K562 (cell line): ENCODE data around the gene MBD6. TPM values are rescaled to one million over a fixed set of nuclear protein-coding genes. Genes with fewer than 3 reads are reported as not detected.

Source experiments
- ARID1B ChIP-seq: fragments of 450-650 bp; IDR thresholded peaks from 2 replicates; pipeline ENCODE4 v1.6.1; 2016; ENCODE audit warnings: antibody characterized with exemption, mild to moderate bottlenecking, inconsistent platforms
- ELF4 ChIP-seq: fragments of 450-650 bp; formaldehyde crosslinking; IDR thresholded peaks from 2 replicates; pipeline ENCODE4 v1.4.0; 2022; ENCODE audit warnings: missing genetic modification characterization
- KDM5B ChIP-seq: fragments of 200-600 bp; sonication (generic); IDR thresholded peaks from 2 replicates; pipeline ENCODE4 v1.6.1; 2012; ENCODE audit warnings: low read depth, mild to moderate bottlenecking, moderate library complexity, low read length, control low read depth, inconsistent platforms; ENCODE audit not compliant: insufficient replicate concordance
- KHSRP ChIP-seq: fragments of 450-650 bp; IDR thresholded peaks from 2 replicates; pipeline ENCODE4 v1.6.1; 2017
- MCM3 ChIP-seq: fragments of 450-650 bp; IDR thresholded peaks from 2 replicates; pipeline ENCODE4 v1.6.1; 2016
- NFRKB ChIP-seq: fragments of 450-650 bp; IDR thresholded peaks from 2 replicates; pipeline ENCODE4 v1.6.1; 2016; ENCODE audit warnings: low read depth
- NR2C2 ChIP-seq, 2 experiments: fragments of 200-800 bp in 1 of 2; sonication (Bioruptor generic) in 1 of 2; sonication (generic) in 1 of 2; formaldehyde crosslinking in 1 of 2; IDR thresholded peaks; 2 replicates each; pipeline versions ENCODE4 v1.6.1 to v1.8.0; 2016 to 2022; ENCODE audit warnings: mild to moderate bottlenecking in 1 of 2, missing compliant biosample characterization in 1 of 2, missing genetic modification characterization in 1 of 2, missing genetic modification reagents in 1 of 2
- POLR2AphosphoS5 ChIP-seq: IDR thresholded peaks from 2 replicates; pipeline ENCODE4 v1.6.1; 2011; ENCODE audit warnings: mild to moderate bottlenecking, low read depth, low read length, moderate library complexity; ENCODE audit not compliant: control insufficient read depth, insufficient read depth
- POLR2B ChIP-seq: fragments of 450-650 bp; IDR thresholded peaks from 2 replicates; pipeline ENCODE4 v1.6.1; 2018; ENCODE audit warnings: low read depth; ENCODE audit not compliant: partially characterized antibody
- PTBP1 ChIP-seq: fragments of 200-400 bp; formaldehyde crosslinking; IDR thresholded peaks from 2 replicates; pipeline ENCODE4 v1.6.1; 2017; ENCODE audit warnings: low read depth, low read length
- ZBTB11 ChIP-seq, 3 experiments: fragments of 200-800 bp in 1 of 3; fragments of 250-450 bp in 1 of 3; fragments of 450-650 bp in 1 of 3; sonication (Bioruptor Pico) in 1 of 3; sonication (Bioruptor generic) in 1 of 3; formaldehyde crosslinking in 1 of 3; IDR thresholded peaks; 2 replicates each; pipeline versions ENCODE4 v1.6.1 to v1.8.0; 2016 to 2022; ENCODE audit warnings: mild to moderate bottlenecking in 2 of 3, missing genetic modification characterization in 2 of 3, missing compliant biosample characterization in 1 of 3, moderate library complexity in 1 of 3
- ZBTB8A ChIP-seq: fragments of 450-650 bp; IDR thresholded peaks from 2 replicates; pipeline ENCODE4 v1.6.1; 2018; ENCODE audit warnings: mild to moderate bottlenecking, moderate library complexity; ENCODE audit not compliant: partially characterized antibody
- ZFX ChIP-seq: sonication (generic); formaldehyde crosslinking; IDR thresholded peaks from 2 replicates; pipeline ENCODE4 v1.8.0; 2022; ENCODE audit warnings: mild to moderate bottlenecking, missing genetic modification reagents, moderate library complexity
- ZNF143 ChIP-seq: sonication (generic); formaldehyde crosslinking; IDR thresholded peaks from 2 replicates; pipeline ENCODE4 v1.9.0; 2022; ENCODE audit warnings: mild to moderate bottlenecking, missing genetic modification reagents
- ZNF512 ChIP-seq: IDR thresholded peaks from 2 replicates; pipeline ENCODE4 v1.6.1; 2016; ENCODE audit warnings: missing genetic modification characterization, missing compliant biosample characterization
- ZNF589 ChIP-seq: fragments of 200-800 bp; sonication (Bioruptor generic); IDR thresholded peaks from 2 replicates; pipeline ENCODE4 v1.6.1; 2016; ENCODE audit warnings: low read depth, missing genetic modification characterization, missing compliant biosample characterization
- polyA plus RNA-seq, 8 experiments: library from polyadenylated mRNA; depleted of rRNA in 4 of 8; stranded (reverse) in 5 of 8; unstranded in 3 of 8; fragments of >200 nt; fragmentation: Nextera tagmentation in 2 of 8; fragmentation: Illumina TruSeq in 1 of 8; extraction: Ambion mirVana in 2 of 8; extraction: Trizol in 1 of 8; gene quantifications; 2 replicates each; pipeline versions ENCODE4 v1.2.1 to v1.2.3, GENCODE V29; 2011 to 2014; ENCODE audit warnings: inconsistent platforms in 1 of 8, missing spikeins in 1 of 8
- total RNA-seq, 7 experiments: library from RNA; depleted of rRNA in 6 of 7; stranded (reverse); fragments of >200 nt in 6 of 7; fragmentation: Illumina TruSeq in 2 of 7; extraction: Trizol in 2 of 7; gene quantifications; 2 replicates each; pipeline versions ENCODE4 v1.2.1 to v1.2.3, GENCODE V29; 2011 to 2021; ENCODE audit warnings: low replicate concordance in 1 of 7
- TF ChIP-seq, protein P1 (sequence below): sonication (generic); formaldehyde crosslinking; IDR thresholded peaks from 2 replicates; pipeline ENCODE4 v1.9.0; 2022; ENCODE audit warnings: mild to moderate bottlenecking, missing genetic modification reagents

The MBD6 gene
- total and polyA plus RNA-seq, 9 of the 15 experiments (the other 6 are each of a cell fraction or from before 2014, with no cell fraction given) = 2.0 to 54.8 (median 3.8) TPM

DNA sequence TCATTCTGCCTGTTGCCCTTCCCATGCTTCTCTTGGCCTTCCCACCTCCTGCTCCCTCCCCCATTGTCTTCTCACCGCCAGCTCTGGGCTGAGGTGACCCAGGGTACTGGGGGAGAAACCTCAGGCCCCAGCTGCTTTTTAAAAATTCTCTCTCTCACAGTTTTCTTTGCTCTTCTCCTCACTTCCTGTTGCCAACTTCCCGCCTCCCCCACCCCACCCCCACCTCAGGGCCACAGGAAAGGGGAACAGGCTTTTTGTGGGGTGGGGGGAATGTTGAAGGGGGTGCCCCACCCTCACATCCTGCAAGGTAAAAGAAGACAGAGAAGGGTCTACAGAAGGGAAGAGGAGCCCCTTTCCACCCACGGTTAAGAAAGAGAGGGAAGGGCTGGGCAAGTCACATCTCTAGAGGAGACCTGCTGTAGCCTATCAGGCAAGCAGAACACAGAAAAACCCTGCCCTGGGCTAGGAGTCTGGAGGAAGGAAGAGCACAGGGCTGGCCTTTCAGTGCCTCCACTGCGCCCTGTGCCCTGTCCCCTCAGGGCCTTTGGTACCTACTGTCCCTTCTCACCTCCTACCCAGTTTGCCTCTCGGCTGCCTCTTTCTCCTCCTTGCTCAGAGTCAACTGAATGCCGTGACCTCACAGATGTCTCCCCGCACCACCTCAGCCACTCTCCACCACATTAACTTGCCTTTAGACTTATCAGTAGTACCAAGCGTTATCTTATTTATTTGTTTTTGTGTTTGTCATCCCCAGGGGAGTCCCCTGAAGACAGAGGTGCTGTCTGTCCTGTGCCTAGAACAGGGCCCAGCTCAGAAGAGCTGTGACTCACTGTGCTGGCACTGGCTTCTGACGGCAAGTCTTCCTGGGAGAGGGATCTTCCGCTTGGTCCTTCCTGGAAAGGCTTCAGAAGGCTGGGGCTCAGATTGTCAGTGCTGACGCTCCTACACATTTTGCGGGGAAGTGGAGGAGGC lies 44.6 kb upstream of the MBD6 start (continued):
- peak; percentile 77; the same call in 1 of the 2 replicates for TF ChIP-seq ZNF589 (CRISPR knock-in tag)
- peak in 1 of 3 experiments; percentile 59; a peak in 2 of 6 replicates for TF ChIP-seq ZBTB11 (CRISPR knock-in tag; IDR thresholded peaks at IDR 0.05)
- TF ChIP-seq ELF4 (CRISPR knock-in tag) = 0 out of 2 replicates have a peak, but pooled peaks have one; percentile 44
- 0 out of 2 replicates have a peak, but pooled peaks have one; percentile 2 for TF ChIP-seq ZFX
- no peak for TF ChIP-seq NFRKB
- TF ChIP-seq ZBTB8A = no peak
- TF ChIP-seq ZNF512 (tag) = no peak
- no peak for TF ChIP-seq MCM3
- TF ChIP-seq, protein P1, sequence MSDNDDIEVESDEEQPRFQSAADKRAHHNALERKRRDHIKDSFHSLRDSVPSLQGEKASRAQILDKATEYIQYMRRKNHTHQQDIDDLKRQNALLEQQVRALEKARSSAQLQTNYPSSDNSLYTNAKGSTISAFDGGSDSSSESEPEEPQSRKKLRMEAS (CRISPR knock-in tag) = peak; percentile 21; the same call in 1 of the 2 replicates
- no peak for TF ChIP-seq PTBP1
- peak; percentile 30 for TF ChIP-seq KDM5B
- no peak for TF ChIP-seq POLR2AphosphoS5
- no peak for TF ChIP-seq KHSRP
- TF ChIP-seq ARID1B = peak; percentile 40; the same call in 1 of the 2 replicates
- no peak for TF ChIP-seq NR2C2 (CRISPR knock-in tag; IDR thresholded peaks at IDR 0.05)
- TF ChIP-seq NR2C2 (tag; IDR thresholded peaks at IDR 0.05) = peak; percentile 39; the same call in 1 of the 2 replicates
- no peak for TF ChIP-seq POLR2B
- no peak for TF ChIP-seq ZNF143
